ENCODE measurements around the gene ZCCHC14.
"Not testable (repeated sequence)": the region's sequence is repeated elsewhere in the genome, so short reads cannot be mapped to it uniquely, and the experiment has no call there.

DNA sequence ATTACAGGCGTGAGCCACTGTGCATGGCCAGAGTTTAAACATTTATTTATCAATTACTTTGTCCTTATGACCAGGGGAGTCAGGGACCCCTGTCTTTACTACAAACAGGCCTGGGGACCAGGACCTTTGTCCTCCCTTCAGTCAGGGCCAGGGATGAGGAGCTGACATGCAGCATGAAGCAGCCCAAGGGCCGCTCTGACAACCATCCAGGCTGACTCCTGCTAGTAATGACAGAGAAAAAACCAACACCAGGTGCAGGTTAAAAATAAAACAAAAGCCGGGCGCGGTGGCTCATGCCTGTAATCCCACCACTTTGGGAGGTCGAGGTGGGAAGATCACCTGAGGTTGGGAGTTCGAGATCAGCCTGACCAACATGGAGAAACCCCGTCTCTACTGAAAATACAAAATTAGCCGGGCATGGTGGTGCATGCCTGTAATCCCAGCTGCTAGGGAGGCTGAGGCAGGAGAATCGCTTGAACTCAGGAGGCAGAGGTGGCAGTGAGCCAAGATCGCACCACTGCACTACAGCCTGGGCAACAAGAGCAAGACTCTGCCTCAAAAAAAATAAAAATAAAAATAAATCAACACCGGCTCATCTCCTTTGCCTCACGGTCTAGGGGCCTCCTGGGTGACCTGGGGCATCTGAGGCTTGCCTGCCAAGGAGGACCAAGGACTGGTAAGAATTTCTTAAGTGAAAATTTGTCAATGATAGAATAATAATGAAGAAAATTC lies 129.8 kb downstream of the ZCCHC14 start:
- TF ChIP-seq, protein P1, sequence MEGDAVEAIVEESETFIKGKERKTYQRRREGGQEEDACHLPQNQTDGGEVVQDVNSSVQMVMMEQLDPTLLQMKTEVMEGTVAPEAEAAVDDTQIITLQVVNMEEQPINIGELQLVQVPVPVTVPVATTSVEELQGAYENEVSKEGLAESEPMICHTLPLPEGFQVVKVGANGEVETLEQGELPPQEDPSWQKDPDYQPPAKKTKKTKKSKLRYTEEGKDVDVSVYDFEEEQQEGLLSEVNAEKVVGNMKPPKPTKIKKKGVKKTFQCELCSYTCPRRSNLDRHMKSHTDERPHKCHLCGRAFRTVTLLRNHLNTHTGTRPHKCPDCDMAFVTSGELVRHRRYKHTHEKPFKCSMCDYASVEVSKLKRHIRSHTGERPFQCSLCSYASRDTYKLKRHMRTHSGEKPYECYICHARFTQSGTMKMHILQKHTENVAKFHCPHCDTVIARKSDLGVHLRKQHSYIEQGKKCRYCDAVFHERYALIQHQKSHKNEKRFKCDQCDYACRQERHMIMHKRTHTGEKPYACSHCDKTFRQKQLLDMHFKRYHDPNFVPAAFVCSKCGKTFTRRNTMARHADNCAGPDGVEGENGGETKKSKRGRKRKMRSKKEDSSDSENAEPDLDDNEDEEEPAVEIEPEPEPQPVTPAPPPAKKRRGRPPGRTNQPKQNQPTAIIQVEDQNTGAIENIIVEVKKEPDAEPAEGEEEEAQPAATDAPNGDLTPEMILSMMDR (IDR thresholded peaks at IDR 0.05), result not testable (repeated sequence)
- TF ChIP-seq POLR2A (IDR thresholded peaks at IDR 0.05), result not testable (repeated sequence)
